Measurements from ENCODE around the gene CAVIN1. TPM values are rescaled to one million over a fixed set of nuclear protein-coding genes. Genes with fewer than 3 reads are reported as not detected.

CAVIN1 gene
- total and polyA plus RNA-seq, 2 experiments from 2014 or later = 18.1 to 35.7 TPM

DNA sequence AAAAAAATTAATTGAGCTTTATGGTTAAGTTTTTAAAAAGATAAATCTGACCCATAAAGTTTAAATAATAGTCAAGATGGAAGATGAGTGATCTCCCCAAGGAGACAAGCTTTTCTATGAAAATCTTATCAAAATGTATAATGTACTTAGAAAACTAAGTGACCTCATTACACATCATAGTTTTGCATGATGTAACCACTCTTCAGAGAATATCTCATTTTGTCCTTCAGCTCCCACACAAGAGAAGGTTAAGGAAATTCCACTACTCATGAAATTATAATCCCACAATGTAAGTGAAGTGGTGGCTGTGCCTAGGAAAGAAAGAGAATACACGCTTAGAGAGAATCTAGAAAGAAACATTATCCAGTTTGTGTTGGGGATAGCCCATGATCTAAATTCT lies 49.2 kb downstream of the CAVIN1 start:
- ATAC-seq = no peak
- Histone ChIP-seq H2AFZ (no peak overlapping the region), H3K4me2 (no peak overlapping the region), H3K4me3 (no peak overlapping the region), H3K79me2 (replicated peaks; ENCODE audit: insufficient read depth) (peaks cover 100% of the 10 kb centered on the region), H3K27me3 (ENCODE audit: insufficient read depth) (no peaks in the 10 kb centered on the region), H3F3A (replicated peaks; ENCODE audit: low read depth) (peaks cover 16% of the 10 kb centered on the region; the same call in 1 of the 2 replicates), H3K9me2 (ENCODE audit: insufficient read depth) (no peaks in the 10 kb centered on the region), H3K36me3 (ENCODE audit: insufficient read depth) (peaks cover 9% of the 10 kb centered on the region), H3K4me1 (ENCODE audit: insufficient read depth) (peaks cover 23% of the 10 kb centered on the region), H4K20me1 (replicated peaks; ENCODE audit: insufficient read depth) (peaks cover 42% of the 10 kb centered on the region), H3K27ac (ENCODE audit: low read depth) (no peak overlapping the region)
- Mint-ChIP-seq H3K36me3 (ENCODE audit: low read depth) (peaks cover 33% of the 10 kb centered on the region), H3K4me1 (peaks cover 21% of the 10 kb centered on the region), H3K27ac (no peak overlapping the region), H3K4me3 (no peak overlapping the region), H3K27me3 (ENCODE audit: insufficient read depth, low read depth, poor library complexity) (peaks cover 4% of the 10 kb centered on the region), H3K9me3 (peaks cover 5% of the 10 kb centered on the region; the same call in 2 of the 3 replicates)
- TF ChIP-seq POLR2AphosphoS5 (IDR thresholded peaks at IDR 0.05; ENCODE audit: low read depth) = no peak
- TF ChIP-seq, protein P1, sequence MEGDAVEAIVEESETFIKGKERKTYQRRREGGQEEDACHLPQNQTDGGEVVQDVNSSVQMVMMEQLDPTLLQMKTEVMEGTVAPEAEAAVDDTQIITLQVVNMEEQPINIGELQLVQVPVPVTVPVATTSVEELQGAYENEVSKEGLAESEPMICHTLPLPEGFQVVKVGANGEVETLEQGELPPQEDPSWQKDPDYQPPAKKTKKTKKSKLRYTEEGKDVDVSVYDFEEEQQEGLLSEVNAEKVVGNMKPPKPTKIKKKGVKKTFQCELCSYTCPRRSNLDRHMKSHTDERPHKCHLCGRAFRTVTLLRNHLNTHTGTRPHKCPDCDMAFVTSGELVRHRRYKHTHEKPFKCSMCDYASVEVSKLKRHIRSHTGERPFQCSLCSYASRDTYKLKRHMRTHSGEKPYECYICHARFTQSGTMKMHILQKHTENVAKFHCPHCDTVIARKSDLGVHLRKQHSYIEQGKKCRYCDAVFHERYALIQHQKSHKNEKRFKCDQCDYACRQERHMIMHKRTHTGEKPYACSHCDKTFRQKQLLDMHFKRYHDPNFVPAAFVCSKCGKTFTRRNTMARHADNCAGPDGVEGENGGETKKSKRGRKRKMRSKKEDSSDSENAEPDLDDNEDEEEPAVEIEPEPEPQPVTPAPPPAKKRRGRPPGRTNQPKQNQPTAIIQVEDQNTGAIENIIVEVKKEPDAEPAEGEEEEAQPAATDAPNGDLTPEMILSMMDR (conservative IDR thresholded peaks at IDR 0.05; ENCODE audit: low read depth in 2 of 2) = no peak
- TF ChIP-seq REST (IDR thresholded peaks at IDR 0.05; ENCODE audit: unreplicated experiment) = no peak
- no peak for TF ChIP-seq ETS1 (IDR thresholded peaks at IDR 0.05)
- no peak for TF ChIP-seq JUNB (IDR thresholded peaks at IDR 0.05; ENCODE audit: unreplicated experiment)
- DNase-seq (ENCODE audit: low spot score) = no peak

DNA sequence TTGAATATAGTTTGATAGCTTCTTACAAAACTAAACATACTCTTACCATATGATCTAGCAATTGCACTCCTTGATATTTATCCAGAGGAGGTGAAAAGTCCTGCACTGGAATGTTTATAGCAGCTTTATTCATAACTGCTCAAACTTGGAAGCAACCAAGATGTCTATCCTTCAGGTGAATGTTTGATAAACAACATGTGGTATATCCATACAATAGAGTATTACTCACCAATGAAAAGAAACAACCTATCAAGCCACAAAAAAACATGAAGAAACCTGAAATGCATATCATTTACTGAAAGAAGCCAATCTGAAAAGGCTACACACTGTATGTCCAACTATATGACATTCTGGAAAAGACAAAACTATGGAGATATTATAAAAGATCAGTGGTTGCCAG lies 50.9 kb downstream of the CAVIN1 start:
- Mint-ChIP-seq H3K27ac (no peak overlapping the region), H3K9me3 (peaks cover 5% of the 10 kb centered on the region; the same call in 2 of the 3 replicates), H3K36me3 (ENCODE audit: low read depth) (peaks cover 31% of the 10 kb centered on the region), H3K4me3 (no peak overlapping the region), H3K4me1 (peaks cover 17% of the 10 kb centered on the region), H3K27me3 (ENCODE audit: insufficient read depth, low read depth, poor library complexity) (peaks cover 4% of the 10 kb centered on the region)
- H3K4me1 ChIP-seq (ENCODE audit: insufficient read depth) = peaks cover 29% of the 10 kb centered on the region
- H2AFZ ChIP-seq = no peak overlapping the region
- ATAC-seq (no peak), DNase-seq (ENCODE audit: low spot score) (no peak)
- H3K4me3 ChIP-seq = no peak overlapping the region
- peaks cover 92% of the 10 kb centered on the region for H3K79me2 ChIP-seq (replicated peaks; ENCODE audit: insufficient read depth)
- H3K4me2 ChIP-seq = no peak overlapping the region
- no peaks in the 10 kb centered on the region for H3K9me2 ChIP-seq (ENCODE audit: insufficient read depth)
- H4K20me1 ChIP-seq (replicated peaks; ENCODE audit: insufficient read depth) = peaks cover 42% of the 10 kb centered on the region
- H3K36me3 ChIP-seq (ENCODE audit: insufficient read depth) = peaks cover 9% of the 10 kb centered on the region
- H3K27me3 ChIP-seq (ENCODE audit: insufficient read depth) = no peaks in the 10 kb centered on the region
- peaks cover 16% of the 10 kb centered on the region; the same call in 1 of the 2 replicates for H3F3A ChIP-seq (replicated peaks; ENCODE audit: low read depth)
- H3K27ac ChIP-seq (ENCODE audit: low read depth) = no peak overlapping the region
- TF ChIP-seq, protein P2, sequence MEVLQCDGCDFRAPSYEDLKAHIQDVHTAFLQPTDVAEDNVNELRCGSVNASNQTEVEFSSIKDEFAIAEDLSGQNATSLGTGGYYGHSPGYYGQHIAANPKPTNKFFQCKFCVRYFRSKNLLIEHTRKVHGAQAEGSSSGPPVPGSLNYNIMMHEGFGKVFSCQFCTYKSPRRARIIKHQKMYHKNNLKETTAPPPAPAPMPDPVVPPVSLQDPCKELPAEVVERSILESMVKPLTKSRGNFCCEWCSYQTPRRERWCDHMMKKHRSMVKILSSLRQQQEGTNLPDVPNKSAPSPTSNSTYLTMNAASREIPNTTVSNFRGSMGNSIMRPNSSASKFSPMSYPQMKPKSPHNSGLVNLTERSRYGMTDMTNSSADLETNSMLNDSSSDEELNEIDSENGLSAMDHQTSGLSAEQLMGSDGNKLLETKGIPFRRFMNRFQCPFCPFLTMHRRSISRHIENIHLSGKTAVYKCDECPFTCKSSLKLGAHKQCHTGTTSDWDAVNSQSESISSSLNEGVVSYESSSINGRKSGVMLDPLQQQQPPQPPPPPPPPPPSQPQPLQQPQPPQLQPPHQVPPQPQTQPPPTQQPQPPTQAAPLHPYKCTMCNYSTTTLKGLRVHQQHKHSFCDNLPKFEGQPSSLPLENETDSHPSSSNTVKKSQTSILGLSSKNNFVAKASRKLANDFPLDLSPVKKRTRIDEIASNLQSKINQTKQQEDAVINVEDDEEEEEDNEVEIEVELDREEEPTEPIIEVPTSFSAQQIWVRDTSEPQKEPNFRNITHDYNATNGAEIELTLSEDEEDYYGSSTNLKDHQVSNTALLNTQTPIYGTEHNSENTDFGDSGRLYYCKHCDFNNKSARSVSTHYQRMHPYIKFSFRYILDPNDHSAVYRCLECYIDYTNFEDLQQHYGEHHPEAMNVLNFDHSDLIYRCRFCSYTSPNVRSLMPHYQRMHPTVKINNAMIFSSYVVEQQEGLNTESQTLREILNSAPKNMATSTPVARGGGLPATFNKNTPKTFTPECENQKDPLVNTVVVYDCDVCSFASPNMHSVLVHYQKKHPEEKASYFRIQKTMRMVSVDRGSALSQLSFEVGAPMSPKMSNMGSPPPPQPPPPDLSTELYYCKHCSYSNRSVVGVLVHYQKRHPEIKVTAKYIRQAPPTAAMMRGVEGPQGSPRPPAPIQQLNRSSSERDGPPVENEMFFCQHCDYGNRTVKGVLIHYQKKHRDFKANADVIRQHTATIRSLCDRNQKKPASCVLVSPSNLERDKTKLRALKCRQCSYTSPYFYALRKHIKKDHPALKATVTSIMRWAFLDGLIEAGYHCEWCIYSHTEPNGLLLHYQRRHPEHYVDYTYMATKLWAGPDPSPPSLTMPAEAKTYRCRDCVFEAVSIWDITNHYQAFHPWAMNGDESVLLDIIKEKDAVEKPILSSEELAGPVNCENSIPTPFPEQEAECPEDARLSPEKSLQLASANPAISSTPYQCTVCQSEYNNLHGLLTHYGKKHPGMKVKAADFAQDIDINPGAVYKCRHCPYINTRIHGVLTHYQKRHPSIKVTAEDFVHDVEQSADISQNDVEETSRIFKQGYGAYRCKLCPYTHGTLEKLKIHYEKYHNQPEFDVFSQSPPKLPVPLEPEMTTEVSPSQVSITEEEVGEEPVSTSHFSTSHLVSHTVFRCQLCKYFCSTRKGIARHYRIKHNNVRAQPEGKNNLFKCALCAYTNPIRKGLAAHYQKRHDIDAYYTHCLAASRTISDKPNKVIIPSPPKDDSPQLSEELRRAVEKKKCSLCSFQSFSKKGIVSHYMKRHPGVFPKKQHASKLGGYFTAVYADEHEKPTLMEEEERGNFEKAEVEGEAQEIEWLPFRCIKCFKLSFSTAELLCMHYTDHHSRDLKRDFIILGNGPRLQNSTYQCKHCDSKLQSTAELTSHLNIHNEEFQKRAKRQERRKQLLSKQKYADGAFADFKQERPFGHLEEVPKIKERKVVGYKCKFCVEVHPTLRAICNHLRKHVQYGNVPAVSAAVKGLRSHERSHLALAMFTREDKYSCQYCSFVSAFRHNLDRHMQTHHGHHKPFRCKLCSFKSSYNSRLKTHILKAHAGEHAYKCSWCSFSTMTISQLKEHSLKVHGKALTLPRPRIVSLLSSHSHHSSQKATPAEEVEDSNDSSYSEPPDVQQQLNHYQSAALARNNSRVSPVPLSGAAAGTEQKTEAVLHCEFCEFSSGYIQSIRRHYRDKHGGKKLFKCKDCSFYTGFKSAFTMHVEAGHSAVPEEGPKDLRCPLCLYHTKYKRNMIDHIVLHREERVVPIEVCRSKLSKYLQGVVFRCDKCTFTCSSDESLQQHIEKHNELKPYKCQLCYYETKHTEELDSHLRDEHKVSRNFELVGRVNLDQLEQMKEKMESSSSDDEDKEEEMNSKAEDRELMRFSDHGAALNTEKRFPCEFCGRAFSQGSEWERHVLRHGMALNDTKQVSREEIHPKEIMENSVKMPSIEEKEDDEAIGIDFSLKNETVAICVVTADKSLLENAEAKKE (CRISPR knock-in tag; IDR thresholded peaks at IDR 0.05) = no peak
- no peak for TF ChIP-seq EZH2 (IDR thresholded peaks at IDR 0.05; ENCODE audit: low read depth, unreplicated experiment)
- TF ChIP-seq POLR2AphosphoS5 (IDR thresholded peaks at IDR 0.05; ENCODE audit: low read depth) = no peak
- no peak for TF ChIP-seq EZH2phosphoT487 (IDR thresholded peaks at IDR 0.05; ENCODE audit: unreplicated experiment)

All from GM23338 (cell line).